Choroid plexus epithelial cell (primary cell): Measurements from ENCODE around the gene ATG7.
A peak's percentile ranks its signal among the peaks of the same experiment; 100 is the strongest.

Experiments used
- DNase-seq: peaks from one replicate; pipeline ENCODE4 v3.0.0-alpha.2; 2010; ENCODE audit warnings: low read depth
- H3K4me3 ChIP-seq: 2 replicates; pipeline ENCODE4 v1.5.1; 2011; ENCODE audit warnings: low read depth, mild to moderate bottlenecking, control low read depth, low read length, moderate library complexity
- TF ChIP-seq, protein P1 (sequence below): conservative IDR thresholded peaks from 2 replicates; pipeline ENCODE4 v1.5.1; 2011; ENCODE audit warnings: low read depth, mild to moderate bottlenecking, control low read depth, inconsistent platforms, low read length, moderate library complexity

ATG7 gene

DNA sequence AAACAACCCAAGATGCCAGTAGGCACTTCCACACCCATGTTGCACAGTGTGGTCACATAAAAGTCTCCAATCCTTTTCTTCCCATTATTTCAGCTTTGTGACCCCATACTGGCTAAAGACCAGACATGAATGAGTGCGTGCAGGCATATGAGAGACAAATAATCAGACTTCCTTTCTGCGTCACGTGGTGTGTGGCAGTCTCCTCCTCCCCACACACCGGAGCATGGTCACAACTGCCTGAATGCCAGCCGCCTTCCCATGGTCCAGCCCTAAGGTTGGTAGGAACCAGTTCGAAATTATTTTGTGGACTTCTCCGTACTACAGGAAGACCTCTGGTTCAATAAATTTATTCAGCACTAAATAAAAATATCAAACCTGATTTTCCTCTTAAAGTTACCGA is 306.0 kb downstream of the ATG7 start:
- TF ChIP-seq, protein P1, sequence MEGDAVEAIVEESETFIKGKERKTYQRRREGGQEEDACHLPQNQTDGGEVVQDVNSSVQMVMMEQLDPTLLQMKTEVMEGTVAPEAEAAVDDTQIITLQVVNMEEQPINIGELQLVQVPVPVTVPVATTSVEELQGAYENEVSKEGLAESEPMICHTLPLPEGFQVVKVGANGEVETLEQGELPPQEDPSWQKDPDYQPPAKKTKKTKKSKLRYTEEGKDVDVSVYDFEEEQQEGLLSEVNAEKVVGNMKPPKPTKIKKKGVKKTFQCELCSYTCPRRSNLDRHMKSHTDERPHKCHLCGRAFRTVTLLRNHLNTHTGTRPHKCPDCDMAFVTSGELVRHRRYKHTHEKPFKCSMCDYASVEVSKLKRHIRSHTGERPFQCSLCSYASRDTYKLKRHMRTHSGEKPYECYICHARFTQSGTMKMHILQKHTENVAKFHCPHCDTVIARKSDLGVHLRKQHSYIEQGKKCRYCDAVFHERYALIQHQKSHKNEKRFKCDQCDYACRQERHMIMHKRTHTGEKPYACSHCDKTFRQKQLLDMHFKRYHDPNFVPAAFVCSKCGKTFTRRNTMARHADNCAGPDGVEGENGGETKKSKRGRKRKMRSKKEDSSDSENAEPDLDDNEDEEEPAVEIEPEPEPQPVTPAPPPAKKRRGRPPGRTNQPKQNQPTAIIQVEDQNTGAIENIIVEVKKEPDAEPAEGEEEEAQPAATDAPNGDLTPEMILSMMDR = no peak
- H3K4me3 ChIP-seq = no peak overlapping the region
- no peak for DNase-seq

- H3K4me3 ChIP-seq = no peak overlapping the region
- no peak for DNase-seq
- TF ChIP-seq, protein P1 = no peak
Observed at GRCh38 chr3:11580645-11581044, 308.4 kb downstream of the ATG7 start.

DNA sequence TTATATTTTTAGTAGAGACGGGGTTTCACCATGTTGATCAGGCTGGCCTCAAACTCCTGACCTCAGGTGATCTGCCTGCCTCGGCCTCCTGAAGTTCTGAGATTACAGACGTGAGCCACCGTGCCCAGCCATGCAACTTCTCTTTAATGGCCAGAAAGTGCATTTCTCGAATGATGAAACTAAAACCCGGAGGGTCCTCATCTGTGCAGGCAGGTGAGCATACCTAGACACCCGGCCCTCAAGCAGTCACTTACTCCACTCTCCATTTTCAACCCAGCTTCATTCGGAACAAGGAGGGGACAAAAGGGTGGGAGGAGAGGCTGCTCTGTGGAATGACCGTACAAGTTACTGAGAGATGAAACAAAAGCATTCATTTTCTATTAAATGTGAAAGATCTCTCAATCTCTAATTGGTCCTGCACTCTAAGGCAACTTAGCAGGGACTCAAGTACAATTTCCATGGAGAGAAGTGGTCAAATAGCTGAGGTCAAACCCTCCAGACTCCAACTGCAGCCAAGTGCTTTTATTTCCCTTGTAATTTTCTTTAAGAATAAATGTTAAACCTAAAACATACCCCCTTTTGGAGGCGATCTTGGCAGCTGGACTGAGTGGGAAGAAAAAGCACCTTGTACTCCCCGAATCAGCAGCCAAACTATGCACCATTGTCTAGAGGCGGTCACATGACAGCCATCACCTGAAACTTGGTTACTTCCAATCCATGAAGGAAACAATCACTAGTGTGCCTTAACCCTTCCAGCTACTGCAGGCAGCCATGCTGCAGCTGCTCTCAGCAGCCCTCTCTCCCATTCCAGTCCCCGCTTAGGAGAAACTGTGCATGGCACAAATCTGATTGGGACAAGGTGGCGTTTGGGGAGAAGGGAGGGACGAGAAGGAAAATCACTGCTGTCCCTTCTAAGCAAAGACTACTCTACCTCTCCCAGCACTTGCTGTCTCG is 309.3 kb downstream of the ATG7 start:
- peak overlapping the region; percentile 46 for H3K4me3 ChIP-seq
- no peak for DNase-seq
- TF ChIP-seq, protein P1 = no peak

- peak overlapping the region; percentile 46 for H3K4me3 ChIP-seq
- DNase-seq = peak; percentile 90
- TF ChIP-seq, protein P1 = no peak
Observed at GRCh38 chr3:11582191-11582968, 310.2 kb downstream of the ATG7 start.

DNA sequence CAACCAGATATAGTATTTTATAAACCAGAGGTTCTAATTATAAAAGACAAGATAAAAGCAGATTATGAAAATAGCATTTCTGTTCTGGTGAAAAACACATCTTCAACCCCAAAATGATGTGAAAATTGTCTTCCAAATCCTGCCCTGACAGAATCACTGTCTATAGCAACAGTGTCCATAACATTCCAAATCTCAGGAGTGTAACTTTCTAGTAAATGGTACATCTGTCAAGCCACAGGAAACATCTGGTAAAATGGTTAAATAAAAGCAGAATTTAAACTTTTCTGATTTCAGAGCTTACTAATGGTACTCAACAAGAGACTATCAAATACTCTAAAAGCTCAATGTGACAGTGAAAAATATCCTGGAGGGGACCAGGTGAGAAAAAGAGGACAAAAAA is 311.0 kb downstream of the ATG7 start:
- no peak overlapping the region for H3K4me3 ChIP-seq
- TF ChIP-seq, protein P1 = no peak
- DNase-seq = no peak

- no peak for DNase-seq
- TF ChIP-seq, protein P1 = no peak
- no peak overlapping the region for H3K4me3 ChIP-seq
Observed at GRCh38 chr3:11583638-11584046, 311.4 kb downstream of the ATG7 start.
